Fibroblast of pulmonary artery (primary cell): ENCODE data around the gene FRMD1.

Experiments
- DNase-seq: peaks from one replicate; pipeline ENCODE4 v3.0.0-alpha.2; 2010; ENCODE audit warnings: low read depth
- H3K4me3 ChIP-seq: replicated peaks from 2 replicates; pipeline ENCODE4 v1.5.1; 2011; ENCODE audit warnings: low read depth, mild to moderate bottlenecking, control low read depth, low read length, moderate library complexity
- CTCF ChIP-seq: IDR thresholded peaks from 2 replicates; pipeline ENCODE4 v1.5.1; 2011; ENCODE audit warnings: mild to moderate bottlenecking, control low read depth, low read length, inconsistent platforms; ENCODE audit errors: missing control alignments

FRMD1 gene

GRCh38 chr6:168095171-168095691 is 16.2 kb upstream of the FRMD1 start:
- H3K4me3 ChIP-seq = no peak overlapping the region
- TF ChIP-seq CTCF = no peak
- no peak for DNase-seq

- no peak for TF ChIP-seq CTCF
- no peak for DNase-seq
- no peak overlapping the region for H3K4me3 ChIP-seq
These were observed 14.6 kb upstream of the FRMD1 start for GRCh38 chr6:168093634-168094033.

- TF ChIP-seq CTCF = no peak
- DNase-seq = no peak
- no peak overlapping the region for H3K4me3 ChIP-seq
These were observed 14.1 kb upstream of the FRMD1 start for GRCh38 chr6:168093071-168093505.

GRCh38 chr6:168092541-168092940 is 13.5 kb upstream of the FRMD1 start:
- H3K4me3 ChIP-seq = no peak overlapping the region
- DNase-seq = no peak
- TF ChIP-seq CTCF = no peak

GRCh38 chr6:168091381-168092264 is 12.6 kb upstream of the FRMD1 start:
- DNase-seq = no peak
- H3K4me3 ChIP-seq = no peak overlapping the region
- no peak for TF ChIP-seq CTCF

GRCh38 chr6:168090706-168091105 is 11.7 kb upstream of the FRMD1 start:
- no peak for TF ChIP-seq CTCF
- no peak overlapping the region for H3K4me3 ChIP-seq
- DNase-seq = no peak
